Brain microvascular endothelial cell (primary cell): ENCODE data around the gene LRRIQ1.

Source experiments
- DNase-seq: peaks from one replicate; pipeline ENCODE4 v3.0.0-alpha.2; 2020
- H3K27ac ChIP-seq: fragments of 250-450 bp; sonication (Bioruptor Pico); 2 replicates; pipeline ENCODE4 v1.5.1; 2020; ENCODE audit warnings: mild to moderate bottlenecking, moderate library complexity
- H3K27me3 ChIP-seq: fragments of 250-450 bp; sonication (Bioruptor Pico); replicated peaks from 2 replicates; pipeline ENCODE4 v1.5.1; 2020; ENCODE audit warnings: mild to moderate bottlenecking
- H3K36me3 ChIP-seq: fragments of 250-450 bp; sonication (Bioruptor Pico); replicated peaks from 2 replicates; pipeline ENCODE4 v1.5.1; 2020; ENCODE audit warnings: mild to moderate bottlenecking
- H3K4me3 ChIP-seq: 2 replicates; pipeline ENCODE4 v1.5.1; 2011; ENCODE audit warnings: low read depth, mild to moderate bottlenecking, control low read depth, low read length, moderate library complexity
- CTCF ChIP-seq: IDR thresholded peaks from 2 replicates; pipeline ENCODE4 v1.5.1; 2011; ENCODE audit warnings: low read depth, mild to moderate bottlenecking, moderate library complexity, low read length, control low read depth, inconsistent platforms; ENCODE audit errors: missing control alignments
- in situ Hi-C: cut with HindIII; loops from 2 replicates; pipeline ENCODE4 v1.10.0; 2017; ENCODE audit warnings: low sequenced_read_pairs, low pct_ligation_motif_present

LRRIQ1 gene

DNA sequence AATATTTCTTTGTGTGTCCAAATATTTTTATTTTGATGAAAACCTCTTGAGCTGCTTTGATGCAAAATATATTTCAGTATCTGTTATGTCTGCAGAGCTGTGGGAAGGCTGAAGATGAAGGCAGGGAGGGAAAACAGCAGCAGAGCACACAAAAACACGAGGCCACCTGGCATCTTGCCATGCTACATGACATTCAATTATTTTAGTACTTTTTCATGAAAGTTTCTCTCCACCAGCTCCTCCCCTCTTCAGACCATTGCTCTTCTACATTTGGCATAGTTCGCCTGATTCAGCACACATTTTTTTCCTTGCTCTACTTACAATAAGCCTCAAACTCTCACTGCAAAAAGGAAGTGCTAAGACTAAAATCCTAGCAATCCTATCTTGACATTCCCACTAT lies 239.2 kb downstream of the LRRIQ1 start:
- no peaks in the 10 kb centered on the region for H3K36me3 ChIP-seq
- DNase-seq = no peak
- no peaks in the 10 kb centered on the region for H3K27me3 ChIP-seq
- no peak for TF ChIP-seq CTCF
- in situ Hi-C loops = no loop called here
- no peak overlapping the region for H3K27ac ChIP-seq
- no peak overlapping the region for H3K4me3 ChIP-seq

GRCh38 chr12:85277191-85277590 lies 241.0 kb downstream of the LRRIQ1 start:
- Histone ChIP-seq H3K36me3 (no peaks in the 10 kb centered on the region), H3K27ac (no peak overlapping the region), H3K4me3 (no peak overlapping the region), H3K27me3 (no peaks in the 10 kb centered on the region)
- in situ Hi-C loops = no loop called here
- DNase-seq = no peak
- no peak for TF ChIP-seq CTCF

DNA sequence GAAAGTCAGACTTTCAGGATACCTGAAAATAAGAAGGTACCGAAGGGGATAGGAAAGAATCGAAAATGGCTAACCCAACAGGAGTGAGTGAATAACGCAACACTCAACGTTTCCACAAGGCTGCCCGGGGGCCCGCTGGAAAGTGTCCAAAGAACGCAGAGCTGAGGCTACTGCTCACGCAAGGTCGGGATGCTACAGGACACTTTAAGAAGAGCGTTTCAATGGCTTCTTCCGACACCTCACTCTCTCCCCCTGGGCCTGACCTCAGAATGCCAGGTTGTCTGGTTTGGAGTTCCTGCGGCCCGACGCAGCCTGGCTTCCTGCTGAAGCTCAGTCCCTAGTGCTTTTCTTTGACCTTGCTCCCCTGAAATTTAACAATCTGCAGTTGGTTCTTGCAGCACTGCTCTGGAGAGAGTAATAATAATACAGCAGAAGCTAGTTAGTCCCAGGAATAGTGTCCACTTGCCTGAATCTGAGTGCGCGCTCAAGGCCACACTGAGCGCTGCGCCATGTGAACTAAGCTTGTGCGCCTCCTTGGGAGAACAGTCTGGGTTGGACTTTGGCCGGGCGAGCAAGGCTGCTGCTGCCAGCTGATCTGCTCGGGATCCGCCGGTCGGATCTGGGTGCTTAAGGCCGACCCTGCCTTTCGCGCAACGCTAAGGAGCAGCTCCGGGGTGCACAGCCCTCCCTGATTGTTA lies 241.9 kb downstream of the LRRIQ1 start:
- H3K36me3 ChIP-seq = no peaks in the 10 kb centered on the region
- no peaks in the 10 kb centered on the region for H3K27me3 ChIP-seq
- H3K4me3 ChIP-seq = no peak overlapping the region
- no peak for TF ChIP-seq CTCF
- in situ Hi-C loops = no loop called here
- no peak overlapping the region for H3K27ac ChIP-seq
- no peak for DNase-seq

GRCh38 chr12:85278598-85279448 lies 242.7 kb downstream of the LRRIQ1 start:
- no peak overlapping the region for H3K27ac ChIP-seq
- in situ Hi-C loops = no loop called here
- TF ChIP-seq CTCF = no peak
- DNase-seq = no peak
- H3K27me3 ChIP-seq = no peaks in the 10 kb centered on the region
- H3K4me3 ChIP-seq = peak overlapping the region; percentile 68
- H3K36me3 ChIP-seq = no peaks in the 10 kb centered on the region

DNA sequence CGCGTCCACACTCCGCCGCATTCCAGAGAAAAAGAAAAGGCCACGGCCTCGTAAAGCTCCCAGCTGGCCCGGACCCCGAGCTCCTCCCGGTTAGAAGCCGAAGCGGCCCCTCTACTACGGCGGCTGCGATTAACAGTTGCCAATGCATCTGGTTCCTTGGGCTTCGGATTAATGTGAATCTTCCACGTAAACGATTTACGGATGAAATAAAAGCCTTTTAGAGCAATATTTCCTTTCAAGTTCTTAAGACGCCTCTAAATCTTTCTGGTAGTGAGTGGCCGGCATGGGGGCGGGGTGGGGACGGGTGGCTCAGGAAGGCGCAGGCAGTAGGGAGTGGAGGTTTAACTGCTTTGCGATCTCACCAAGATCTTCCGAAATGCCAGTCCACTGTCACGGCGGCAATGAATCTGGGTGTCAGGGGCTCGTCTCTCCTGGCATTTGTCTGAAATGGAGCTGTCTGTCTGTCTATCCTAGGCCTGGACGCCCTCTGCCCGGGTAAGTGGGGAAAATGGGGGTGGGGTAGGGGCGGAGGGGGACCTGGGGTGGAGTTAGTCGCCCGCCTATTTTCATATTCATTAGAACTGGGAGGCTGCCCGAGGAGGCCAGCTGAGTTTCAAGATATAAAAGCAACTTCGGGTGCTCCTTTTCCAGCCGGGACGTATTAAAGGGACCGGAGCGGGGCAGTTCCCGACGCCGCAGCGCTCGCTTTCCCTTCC lies 243.5 kb downstream of the LRRIQ1 start:
- H3K27ac ChIP-seq = peak overlapping the region; percentile 71
- peak; percentile 33 for DNase-seq
- no peaks in the 10 kb centered on the region for H3K27me3 ChIP-seq
- TF ChIP-seq CTCF = no peak
- H3K36me3 ChIP-seq = no peaks in the 10 kb centered on the region
- peak overlapping the region; percentile 68 for H3K4me3 ChIP-seq
- in situ Hi-C loops = no loop called here
